GM18520 (cell line): ENCODE data around the gene CD36.
"Not testable (repeated sequence)": the region's sequence is repeated elsewhere in the genome, so short reads cannot be mapped to it uniquely, and the experiment has no call there.

ENCODE experiments used
- ATAC-seq: cut with Tn5 transposase; IDR thresholded peaks from one replicate; pipeline ENCODE4 v1.9.1; 2021; ENCODE audit not compliant: unreplicated experiment

The CD36 gene

DNA sequence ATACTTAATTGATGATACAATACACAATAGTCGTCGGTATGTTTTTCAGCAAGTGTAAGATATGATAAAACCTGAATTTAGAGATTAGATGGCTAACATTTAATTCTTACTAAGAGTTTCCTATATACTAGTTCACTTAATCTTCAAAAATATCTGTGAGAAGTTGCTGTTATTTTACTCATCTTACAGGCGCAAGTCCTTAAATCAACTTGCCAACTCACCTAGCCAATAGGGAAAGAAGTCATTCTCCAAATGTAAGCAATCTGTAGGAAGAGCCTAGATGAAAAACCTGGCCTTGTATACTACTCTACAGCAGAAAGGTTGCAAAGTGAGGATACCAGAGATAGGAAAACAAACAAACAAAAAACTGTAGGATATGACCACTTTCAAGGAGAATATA, 10.6 kb downstream of the CD36 start:
- ATAC-seq: no peak

DNA sequence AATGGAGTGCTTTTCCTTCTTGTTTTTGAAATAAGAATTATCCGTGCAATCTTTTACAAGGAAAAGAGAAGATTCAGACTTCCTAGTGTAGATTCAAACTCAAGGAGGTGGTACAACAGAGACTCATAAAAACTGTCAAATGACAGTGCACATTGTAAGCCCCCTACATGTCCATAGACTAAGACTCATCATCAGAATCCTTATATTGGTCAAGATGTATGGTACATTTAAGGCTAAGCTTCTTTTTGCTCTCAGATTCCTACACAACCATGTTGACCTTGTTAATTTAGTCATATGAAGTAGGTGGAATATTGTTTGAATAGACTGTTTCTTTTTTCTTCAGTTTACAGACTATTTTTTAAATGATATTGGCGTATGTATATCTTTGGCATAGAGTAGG, 11.6 kb downstream of the CD36 start:
- ATAC-seq: no peak

GRCh38 chr7:80651471-80651870, 13.0 kb downstream of the CD36 start:
- no peak for ATAC-seq

DNA sequence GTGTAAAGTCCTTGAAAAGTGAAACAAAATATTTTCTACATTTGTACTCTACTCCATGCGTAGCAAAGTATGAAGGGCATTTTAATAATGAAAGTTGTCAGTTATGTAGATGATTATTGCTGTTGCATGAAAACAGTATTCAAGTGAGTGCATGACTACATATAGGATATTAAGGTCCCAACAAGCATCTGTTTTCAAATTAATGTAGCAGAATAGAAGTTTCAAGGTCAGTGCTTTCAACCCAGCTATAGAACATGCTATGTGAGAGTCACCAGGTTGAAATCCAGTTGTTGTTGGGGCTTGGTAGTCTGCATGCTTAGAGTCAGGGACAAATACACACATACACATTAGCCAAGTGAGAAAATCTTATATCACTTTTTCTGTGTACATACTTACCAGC, 14.8 kb downstream of the CD36 start:
- ATAC-seq: no peak

GRCh38 chr7:80654887-80655340, 16.5 kb downstream of the CD36 start:
- no peak for ATAC-seq

DNA sequence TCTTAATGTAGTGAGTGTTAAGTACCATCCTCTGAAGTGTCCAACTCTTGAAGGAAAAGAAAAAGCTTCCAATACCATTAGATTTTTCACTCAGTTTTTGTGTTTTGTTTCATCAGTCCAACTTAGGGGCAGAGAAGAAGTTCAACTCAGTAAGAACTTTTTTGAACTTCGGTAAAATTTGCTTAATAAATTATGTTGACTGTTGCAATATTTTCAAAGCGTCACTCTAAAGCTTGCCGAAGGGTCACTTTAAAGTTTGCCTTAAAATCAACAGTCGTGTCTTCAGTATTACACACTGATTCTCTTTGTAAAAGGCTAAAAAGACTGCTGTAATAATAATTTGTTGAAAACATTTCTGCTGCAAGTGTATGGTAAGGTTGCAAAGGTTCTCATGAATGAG, 17.6 kb downstream of the CD36 start:
- no peak for ATAC-seq

- ATAC-seq: peak; percentile 69
Measured at GRCh38 chr7:80659120-80660055, 20.9 kb downstream of the CD36 start.

DNA sequence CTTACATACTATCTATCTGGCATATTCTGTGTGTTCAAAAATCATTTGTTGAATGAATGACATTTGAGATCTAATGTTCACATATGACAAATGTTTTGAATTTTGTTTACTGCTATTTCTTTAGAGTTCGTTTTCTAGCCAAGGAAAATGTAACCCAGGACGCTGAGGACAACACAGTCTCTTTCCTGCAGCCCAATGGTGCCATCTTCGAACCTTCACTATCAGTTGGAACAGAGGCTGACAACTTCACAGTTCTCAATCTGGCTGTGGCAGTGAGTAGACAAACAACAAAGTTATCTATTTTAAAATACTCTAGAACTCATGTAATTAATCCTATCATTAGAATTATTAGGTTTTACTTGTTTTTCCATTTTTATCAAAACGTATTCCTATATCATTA, 22.5 kb downstream of the CD36 start:
- ATAC-seq: no peak

DNA sequence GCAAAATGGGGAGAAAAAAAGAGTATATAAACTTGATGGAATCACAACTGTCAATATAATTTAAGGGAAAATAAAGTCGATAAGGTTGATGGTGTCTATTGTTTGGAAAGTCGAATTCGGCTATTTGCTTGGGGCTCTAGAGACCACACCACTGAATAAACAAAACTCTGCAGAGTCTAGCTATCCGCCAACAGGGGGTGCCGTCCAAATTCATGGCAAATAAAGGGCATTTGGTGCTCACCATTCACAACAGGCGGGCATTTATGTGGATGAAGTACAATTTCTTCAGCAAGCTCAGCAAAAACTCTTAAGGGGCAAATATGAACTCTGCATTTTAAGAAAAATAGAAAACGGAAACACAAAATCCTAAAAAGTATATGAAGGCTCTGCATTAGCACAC, 23.3 kb downstream of the CD36 start:
- no peak for ATAC-seq

GRCh38 chr7:80662252-80662651, 23.8 kb downstream of the CD36 start:
- ATAC-seq: no peak

DNA sequence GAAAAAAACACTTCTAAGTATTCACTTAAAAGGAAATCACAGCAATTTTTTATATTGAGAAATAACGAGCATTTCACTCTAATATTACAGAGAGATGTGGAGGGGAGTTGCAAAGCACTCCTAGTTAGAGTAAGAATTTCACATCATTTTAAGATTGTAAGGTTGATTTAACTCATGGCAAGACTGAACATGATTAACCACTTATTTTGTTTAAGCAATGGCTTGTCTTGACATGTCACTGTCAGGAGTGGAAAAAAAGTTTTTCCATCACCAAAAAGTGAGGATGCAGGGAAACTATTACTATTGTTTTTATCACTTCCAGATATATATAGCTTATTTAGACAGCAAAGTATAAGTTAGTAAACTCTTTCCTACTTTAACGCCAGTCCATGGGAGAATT, 27.1 kb downstream of the CD36 start:
- no peak for ATAC-seq

DNA sequence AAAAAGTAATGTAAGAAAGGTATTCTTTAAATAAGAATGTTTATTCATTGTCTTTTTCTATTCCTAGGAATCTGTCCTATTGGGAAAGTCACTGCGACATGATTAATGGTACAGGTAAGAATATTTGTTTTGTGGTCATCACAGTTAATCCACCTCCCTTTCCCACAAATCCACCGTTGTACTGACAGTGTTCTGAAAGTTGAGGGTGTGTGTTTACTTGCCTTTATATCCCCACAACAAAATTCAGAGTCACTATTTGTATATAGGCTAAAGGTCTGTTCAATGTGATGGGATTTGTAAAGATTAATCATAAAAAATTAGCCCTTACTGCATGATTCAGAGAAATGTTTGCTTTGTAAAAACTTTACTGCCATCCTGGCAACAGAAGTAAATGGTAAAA, 27.9 kb downstream of the CD36 start:
- no peak for ATAC-seq

GRCh38 chr7:80669367-80669766, 30.9 kb downstream of the CD36 start:
- not testable (repeated sequence) for ATAC-seq

GRCh38 chr7:80671744-80672143, 33.3 kb downstream of the CD36 start:
- no peak for ATAC-seq

DNA sequence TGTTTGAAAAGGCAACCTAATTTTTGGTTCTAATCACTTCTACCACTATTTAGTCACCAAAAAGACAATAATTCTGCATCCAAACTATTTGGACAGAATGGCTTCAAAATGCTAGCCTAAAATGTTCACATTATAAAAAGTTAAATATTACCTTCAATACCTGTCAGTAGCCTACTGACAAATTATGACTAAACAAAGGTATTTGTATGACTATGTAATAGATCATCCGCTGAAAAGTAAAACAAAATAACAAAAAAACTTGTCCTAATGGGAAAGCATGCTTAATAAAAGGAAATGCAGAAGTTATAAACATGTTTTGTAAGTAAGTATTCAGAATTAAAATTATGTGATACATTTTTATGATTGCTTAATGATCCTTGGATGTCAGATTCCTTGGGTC, 36.6 kb downstream of the CD36 start:
- ATAC-seq: no peak

DNA sequence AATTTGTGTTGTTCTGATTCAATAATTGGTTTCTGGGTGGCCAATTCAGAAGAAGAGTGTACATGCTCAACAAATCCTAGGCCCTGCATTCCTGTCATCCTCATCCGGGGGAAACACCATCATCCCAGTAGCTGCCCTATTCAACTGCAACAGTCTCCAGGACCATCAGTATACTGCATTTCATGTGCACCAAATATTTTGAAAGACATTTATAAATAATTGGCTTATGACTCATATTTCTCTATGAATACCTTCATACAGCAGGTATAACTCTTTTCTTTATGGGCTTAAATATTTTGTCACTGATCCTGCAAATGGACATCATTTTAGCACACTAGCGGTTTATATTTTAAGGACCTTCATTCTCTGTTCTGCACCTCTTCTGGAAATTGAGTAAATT, 38.0 kb downstream of the CD36 start:
- no peak for ATAC-seq

GRCh38 chr7:80677629-80678028, 39.2 kb downstream of the CD36 start:
- ATAC-seq: no peak

DNA sequence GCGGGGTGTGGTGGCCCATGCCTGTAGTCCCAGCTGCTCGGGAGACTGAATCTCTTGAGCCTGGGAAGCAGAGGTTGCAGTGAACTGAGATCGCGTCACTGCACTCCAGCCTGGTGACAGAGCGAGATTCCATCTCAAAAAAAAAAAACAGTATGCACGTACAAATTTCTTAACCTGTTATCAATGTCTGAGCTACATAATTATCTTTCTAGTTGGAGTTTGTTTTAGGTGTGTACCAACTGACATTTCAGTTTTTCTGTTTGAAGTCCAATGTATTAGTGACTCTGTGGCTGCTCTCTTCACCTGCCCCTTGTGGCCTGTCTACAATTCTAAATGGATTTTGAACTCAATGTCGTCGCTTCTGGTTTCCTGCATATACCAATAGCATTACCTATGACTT, 40.3 kb downstream of the CD36 start:
- no peak for ATAC-seq

DNA sequence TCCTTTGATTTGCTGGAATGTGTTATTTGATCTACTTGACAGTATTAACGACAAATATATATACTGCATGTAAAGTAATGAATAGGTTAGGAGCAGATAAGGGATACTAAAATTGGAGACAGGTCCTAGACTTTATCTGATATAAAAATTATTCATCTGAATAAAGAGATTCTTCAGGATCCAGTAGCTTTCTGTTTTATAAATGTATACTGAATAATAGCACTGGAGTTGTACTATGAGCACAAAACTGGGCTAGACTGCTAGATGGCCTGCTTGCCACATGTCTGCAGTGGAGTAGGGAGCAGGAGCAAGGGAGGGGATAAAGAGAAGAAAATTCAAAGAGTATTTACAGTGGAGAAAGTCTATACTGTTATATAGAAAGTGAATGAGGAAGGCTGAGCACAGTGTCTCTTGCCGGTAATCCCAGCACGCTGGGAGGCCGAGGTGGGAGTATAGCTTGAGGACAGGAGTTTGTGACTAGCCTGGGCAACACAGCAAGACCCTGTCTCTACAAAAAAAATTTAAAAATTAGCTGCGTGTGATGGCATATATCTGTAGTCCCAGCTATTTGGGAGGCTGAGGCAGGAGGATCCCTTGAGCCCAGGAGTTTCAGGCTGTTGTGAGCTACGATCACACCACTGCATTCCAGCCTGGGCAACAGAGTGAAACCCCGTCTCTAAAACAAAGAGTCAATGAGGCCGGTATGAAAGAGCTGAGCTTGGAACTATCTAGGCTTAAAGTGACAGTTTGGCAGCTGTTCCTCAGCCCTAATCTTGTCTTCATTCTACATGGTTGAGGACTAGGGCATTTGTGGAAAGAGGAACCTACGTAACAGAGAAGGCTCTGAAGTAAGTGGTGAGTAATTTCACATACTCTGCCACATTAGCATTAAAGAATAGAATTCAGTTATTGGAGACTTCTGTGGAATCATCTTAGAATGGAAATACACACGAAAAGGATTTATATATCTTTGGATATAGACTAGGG, 41.8 kb downstream of the CD36 start:
- no peak for ATAC-seq

- ATAC-seq: no peak
Measured at GRCh38 chr7:80681272-80681885, 42.9 kb downstream of the CD36 start.

GRCh38 chr7:80682744-80683143, 44.3 kb downstream of the CD36 start:
- no peak for ATAC-seq
